Measurements from ENCODE around the gene CAND2. TPM values are rescaled to one million over a fixed set of nuclear protein-coding genes. Genes with fewer than 3 reads are reported as not detected.

CAND2 gene
- polyA plus RNA-seq, 1 of the 3 experiments (the other 2 are of a cell fraction), result 1.5 TPM

DNA sequence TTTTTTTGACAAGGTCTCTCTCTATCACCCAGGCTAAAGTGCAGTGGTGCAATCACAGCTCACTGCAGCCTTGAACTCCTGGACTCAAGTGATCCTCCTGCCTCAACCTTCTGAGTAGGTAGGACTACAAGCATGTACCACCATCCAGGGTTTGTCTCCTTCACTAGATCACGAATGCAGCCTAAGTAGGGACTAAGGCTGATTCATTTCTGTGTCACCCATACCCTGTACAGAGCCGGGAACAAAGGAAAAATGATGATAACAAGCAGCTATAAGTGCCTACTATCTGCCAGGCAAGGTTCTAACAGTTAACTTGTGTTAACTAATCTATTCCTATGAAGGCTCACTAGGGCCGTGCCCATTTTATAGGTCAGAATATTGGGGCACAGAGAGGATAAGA is 44.4 kb upstream of the CAND2 start:
- Histone ChIP-seq H3K4me1 (ENCODE audit: control insufficient read depth in 1 of 2, insufficient read depth in 2 of 2, low read depth in 1 of 2, low read length in 1 of 2) (no peaks in the 10 kb centered on the region; a peak in 2 of 4 replicates), H4K20me1 (ENCODE audit: insufficient read depth) (no peaks in the 10 kb centered on the region), H3K4me3 (ENCODE audit: low read depth in 2 of 2, low read length in 1 of 2) (no peak overlapping the region), H3K79me2 (ENCODE audit: insufficient read depth) (no peaks in the 10 kb centered on the region), H3K4me2 (no peak overlapping the region), H2AFZ (ENCODE audit: low read depth) (no peak overlapping the region), H3K36me3 (replicated peaks in 1 of 2; ENCODE audit: control insufficient read depth in 1 of 2, insufficient read depth in 2 of 2, low read length in 1 of 2) (no peaks in the 10 kb centered on the region), H3K9me3 (no peaks in the 10 kb centered on the region), H3F3A (replicated peaks; ENCODE audit: insufficient read depth) (peaks cover 9% of the 10 kb centered on the region), H3K27me3 (ENCODE audit: insufficient read depth) (no peaks in the 10 kb centered on the region), H3K27ac (ENCODE audit: low read depth in 2 of 2, low read length in 1 of 2) (no peak overlapping the region), H3K9ac (no peak overlapping the region), H3K9me2 (no peaks in the 10 kb centered on the region)
- ChIA-PET CTCF (no interaction called here), POLR2A (no interaction called here)
- TF ChIP-seq IRF3 (IDR thresholded peaks at IDR 0.05; ENCODE audit: low read depth, low read length) (no peak), EP300 (IDR thresholded peaks at IDR 0.05; ENCODE audit: borderline replicate concordance in 1 of 2, low read depth in 1 of 2, low read length in 1 of 2) (no peak), RFX5 (IDR thresholded peaks at IDR 0.05; ENCODE audit: low read length) (no peak), USF1 (IDR thresholded peaks at IDR 0.05; ENCODE audit: borderline replicate concordance, low read depth) (no peak), PBX3 (IDR thresholded peaks at IDR 0.05) (no peak), NFIC (IDR thresholded peaks at IDR 0.05; ENCODE audit: borderline replicate concordance) (no peak), MXI1 (IDR thresholded peaks at IDR 0.05; ENCODE audit: low read depth, low read length) (no peak), FOXJ3 (CRISPR knock-in tag; IDR thresholded peaks at IDR 0.05) (no peak), CHD2 (IDR thresholded peaks at IDR 0.05; ENCODE audit: low read length, partially characterized antibody) (no peak), SMC3 (IDR thresholded peaks at IDR 0.05; ENCODE audit: low read depth, low read length) (no peak), TAF1 (IDR thresholded peaks at IDR 0.05; ENCODE audit: borderline replicate concordance, low read depth, low read length) (no peak), FOXM1 (IDR thresholded peaks at IDR 0.05; ENCODE audit: low read depth) (no peak)
- TF ChIP-seq, protein P1, sequence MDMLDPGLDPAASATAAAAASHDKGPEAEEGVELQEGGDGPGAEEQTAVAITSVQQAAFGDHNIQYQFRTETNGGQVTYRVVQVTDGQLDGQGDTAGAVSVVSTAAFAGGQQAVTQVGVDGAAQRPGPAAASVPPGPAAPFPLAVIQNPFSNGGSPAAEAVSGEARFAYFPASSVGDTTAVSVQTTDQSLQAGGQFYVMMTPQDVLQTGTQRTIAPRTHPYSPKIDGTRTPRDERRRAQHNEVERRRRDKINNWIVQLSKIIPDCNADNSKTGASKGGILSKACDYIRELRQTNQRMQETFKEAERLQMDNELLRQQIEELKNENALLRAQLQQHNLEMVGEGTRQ (IDR thresholded peaks at IDR 0.05; ENCODE audit: borderline replicate concordance, low read depth, low read length), result no peak
- WGBS (ENCODE audit: low lambda C conversion rate), result 53% methylated on average over 3 of the region's 3 CpGs
- DNase-seq, result no peak

- H3K79me2 ChIP-seq (ENCODE audit: insufficient read depth), result no peaks in the 10 kb centered on the region
- WGBS (ENCODE audit: low lambda C conversion rate), result 88% methylated on average over 2 of the region's 2 CpGs
- no peaks in the 10 kb centered on the region for H3K9me3 ChIP-seq
- no peaks in the 10 kb centered on the region for H4K20me1 ChIP-seq (ENCODE audit: insufficient read depth)
- H3K27ac ChIP-seq (ENCODE audit: low read depth in 2 of 2, low read length in 1 of 2), result no peak overlapping the region
- H3K4me3 ChIP-seq (ENCODE audit: low read depth in 2 of 2, low read length in 1 of 2), result no peak overlapping the region
- no peak for TF ChIP-seq TAF1 (IDR thresholded peaks at IDR 0.05; ENCODE audit: borderline replicate concordance, low read depth, low read length)
- TF ChIP-seq FOSL2 (IDR thresholded peaks at IDR 0.05; ENCODE audit: borderline replicate concordance, low read depth), result no peak
- TF ChIP-seq ZBTB33 (IDR thresholded peaks at IDR 0.05; ENCODE audit: borderline replicate concordance, low read depth), result no peak
- no peak for TF ChIP-seq CHD2 (IDR thresholded peaks at IDR 0.05; ENCODE audit: low read length, partially characterized antibody)
- TF ChIP-seq POLR2AphosphoS5 (IDR thresholded peaks at IDR 0.05; ENCODE audit: low read depth, low read length), result no peak
- no peak for TF ChIP-seq JUND (IDR thresholded peaks at IDR 0.05)
- peaks cover 0 to 1% of the 10 kb centered on the region in 2 experiments; a peak in 2 of 4 replicates for H3K4me1 ChIP-seq (ENCODE audit: control insufficient read depth in 1 of 2, insufficient read depth in 2 of 2, low read depth in 1 of 2, low read length in 1 of 2)
- ChIA-PET POLR2A (no interaction called here), CTCF (no interaction called here)
- no peak for DNase-seq
- H3K4me2 ChIP-seq, result no peak overlapping the region
- H3K27me3 ChIP-seq (ENCODE audit: insufficient read depth), result no peaks in the 10 kb centered on the region
- H3K9ac ChIP-seq, result no peak overlapping the region
- no peak overlapping the region for H2AFZ ChIP-seq (ENCODE audit: low read depth)
- H3K9me2 ChIP-seq, result no peaks in the 10 kb centered on the region
- peaks cover 11% of the 10 kb centered on the region for H3F3A ChIP-seq (replicated peaks; ENCODE audit: insufficient read depth)
- H3K36me3 ChIP-seq (replicated peaks in 1 of 2; ENCODE audit: control insufficient read depth in 1 of 2, insufficient read depth in 2 of 2, low read length in 1 of 2), result no peaks in the 10 kb centered on the region
These were observed 43.7 kb upstream of the CAND2 start for GRCh38 chr3:12752809-12753208.
